Endothelial cell of umbilical vein (primary cell): Measurements from ENCODE around the gene MED12. TPM values are rescaled to one million over a fixed set of nuclear protein-coding genes. Genes with fewer than 3 reads are reported as not detected.

Experiments
- Bru-seq: library from RNA; stranded (reverse); fragments of 400-500 nt; gene quantifications from one replicate; lab custom pipeline; 2021; lab: Mats Ljungman, UMichigan
- BruChase-seq, 2 experiments: library from RNA; stranded (reverse); fragments of 400-500 nt; gene quantifications; one replicate each; lab custom pipeline; 2021; lab: Mats Ljungman, UMichigan
- BruUV-seq: library from RNA; stranded (reverse); fragments of 400-500 nt; replicated peaks from 2 replicates; lab custom pipeline; 2021; lab: Mats Ljungman, UMichigan
- CTCF ChIA-PET: fragments of 300-600, 350-600 bp; sonication (Branson Sonifier 250); formaldehyde crosslinking; loops from one replicate; lab custom pipeline; 2021; ENCODE audit warnings: antibody characterized with exemption, inconsistent platforms; lab: Charles Lee
- POLR2A ChIA-PET: fragments of 300-600, 350-600 bp; sonication (Branson Sonifier 250); formaldehyde crosslinking; loops from one replicate; lab custom pipeline; 2021; ENCODE audit warnings: antibody characterized with exemption, inconsistent platforms; lab: Charles Lee
- DNase-seq: peaks from one replicate; pipeline ENCODE4 v3.0.0-alpha.2; 2011; ENCODE audit warnings: low read depth, low spot score
- FAIRE-seq: peaks from 2 replicates; lab custom pipeline; 2011; peaks lifted over from hg19 to GRCh38; lab: Jason Lieb, UNC
- H2AFZ ChIP-seq: 2 replicates; pipeline ENCODE4 v1.6.0; 2012; ENCODE audit warnings: low read depth, low read length, control low read depth, inconsistent platforms
- H3K27ac ChIP-seq: 2 replicates; pipeline ENCODE4 v1.5.1; 2011; ENCODE audit warnings: low read depth, mild to moderate bottlenecking, control low read depth, low read length, moderate library complexity; ENCODE audit not compliant: insufficient read depth
- H3K27me3 ChIP-seq, 2 experiments: 2 replicates each; pipeline versions ENCODE4 v1.6.0 to v1.6.1; 2011; ENCODE audit warnings: low read length in 2 of 2, mixed read lengths in 1 of 2; ENCODE audit not compliant: control insufficient read depth in 2 of 2, insufficient read depth in 2 of 2
- H3K36me3 ChIP-seq, 2 experiments: 2 replicates in 1 of 2; 3 replicates in 1 of 2; pipeline ENCODE4 v1.5.1; 2011; ENCODE audit warnings: low read length in 2 of 2, mild to moderate bottlenecking in 1 of 2, moderate library complexity in 1 of 2; ENCODE audit not compliant: control insufficient read depth in 2 of 2, insufficient read depth in 2 of 2; ENCODE audit errors: extremely low read depth in 1 of 2
- H3K4me1 ChIP-seq: 3 replicates; pipeline ENCODE4 v1.5.1; 2011; ENCODE audit warnings: mild to moderate bottlenecking, low read length; ENCODE audit not compliant: control insufficient read depth, insufficient read depth; ENCODE audit errors: extremely low read depth
- H3K4me2 ChIP-seq: 2 replicates; pipeline ENCODE4 v1.6.1; 2011; ENCODE audit warnings: low read length, control low read depth, mixed read lengths; ENCODE audit not compliant: insufficient read depth
- H3K4me3 ChIP-seq, 3 experiments: fragments of 200-600 bp in 1 of 3; sonication (generic), shearing (Covaris generic) in 1 of 3; replicated peaks in 1 of 3; 2 replicates each; pipeline ENCODE4 v1.5.1; 2011 to 2016; ENCODE audit warnings: control low read depth in 3 of 3, low read length in 3 of 3, mild to moderate bottlenecking in 2 of 3, inconsistent platforms in 1 of 3, low read depth in 1 of 3, moderate library complexity in 1 of 3; ENCODE audit not compliant: insufficient read depth in 1 of 3
- H3K79me2 ChIP-seq: 2 replicates; pipeline ENCODE4 v1.6.0; 2012; ENCODE audit warnings: low read length, inconsistent platforms; ENCODE audit not compliant: control insufficient read depth, insufficient read depth
- H3K9ac ChIP-seq: replicated peaks from 2 replicates; pipeline ENCODE3; 2011; ENCODE audit warnings: low read length, control low read depth; ENCODE audit not compliant: insufficient read depth; ENCODE audit errors: extremely low read depth
- H3K9me1 ChIP-seq: replicated peaks from 3 replicates; pipeline ENCODE4 v1.6.0; 2011; ENCODE audit warnings: mild to moderate bottlenecking, low read length; ENCODE audit not compliant: control insufficient read depth, insufficient read depth; ENCODE audit errors: extremely low read depth
- H3K9me3 ChIP-seq: replicated peaks from 2 replicates; pipeline ENCODE4 v1.5.1; 2012; ENCODE audit warnings: low read length, inconsistent platforms; ENCODE audit not compliant: control insufficient read depth, insufficient read depth
- H4K20me1 ChIP-seq: replicated peaks from 2 replicates; pipeline ENCODE3; 2011; ENCODE audit warnings: mild to moderate bottlenecking, low read length; ENCODE audit not compliant: control insufficient read depth, insufficient read depth; ENCODE audit errors: extremely low read depth
- CTCF ChIP-seq, 2 donors: IDR thresholded peaks; 1 replicate in 1 of 2; 2 replicates in 1 of 2; pipeline ENCODE4 v1.5.1; 2011; ENCODE audit warnings: low read length in 2 of 2, mild to moderate bottlenecking in 2 of 2, moderate library complexity in 2 of 2, control low read depth in 1 of 2, inconsistent platforms in 1 of 2, low read depth in 1 of 2; ENCODE audit not compliant: insufficient read depth in 1 of 2; ENCODE audit errors: extremely low read depth in 1 of 2
- EZH2 ChIP-seq: IDR thresholded peaks from 2 replicates; pipeline ENCODE4 v1.6.1; 2012; ENCODE audit warnings: borderline replicate concordance, low read depth, mild to moderate bottlenecking, moderate library complexity, low read length, inconsistent platforms; ENCODE audit not compliant: severe bottlenecking
- FOS ChIP-seq: IDR thresholded peaks from 2 replicates; pipeline ENCODE4 v1.6.1; 2011; ENCODE audit warnings: mild to moderate bottlenecking, low read length, moderate library complexity, borderline replicate concordance; ENCODE audit not compliant: insufficient read depth
- GATA2 ChIP-seq: IDR thresholded peaks from 2 replicates; pipeline ENCODE4 v1.7.0; 2011; ENCODE audit warnings: low read depth, mild to moderate bottlenecking, moderate library complexity, mixed read lengths, low read length; ENCODE audit not compliant: insufficient read length, insufficient read depth
- JUN ChIP-seq: IDR thresholded peaks from 2 replicates; pipeline ENCODE4 v1.6.1; 2011; ENCODE audit warnings: borderline replicate concordance, low read depth; ENCODE audit not compliant: insufficient read length, insufficient read depth
- MAX ChIP-seq: IDR thresholded peaks from 2 replicates; pipeline ENCODE4 v1.6.1; 2011; ENCODE audit not compliant: insufficient read depth, insufficient read length
- MYC ChIP-seq: IDR thresholded peaks from one replicate; pipeline ENCODE4 v1.6.1; 2011; ENCODE audit warnings: mild to moderate bottlenecking, low read depth, low read length
- POLR2A ChIP-seq: IDR thresholded peaks from 2 replicates; pipeline ENCODE4 v1.6.1; 2012; ENCODE audit warnings: low read depth, mild to moderate bottlenecking, control low read depth, low read length
- POLR2AphosphoS5 ChIP-seq: IDR thresholded peaks from 2 replicates; pipeline ENCODE4 v1.6.1; 2012; ENCODE audit warnings: low read depth, mild to moderate bottlenecking, control low read depth, low read length, moderate library complexity; ENCODE audit not compliant: insufficient read depth
- dilution Hi-C: fragments of 300-500 bp; cut with MboI; formaldehyde crosslinking; loops from one replicate; pipeline ENCODE4 v1.15.0; 2019; ENCODE audit warnings: low sequenced_read_pairs; ENCODE audit not compliant: extremely low pct_ligation_motif_present
- intact Hi-C: fragments of 100-400 bp; cut with micrococcal nuclease; formaldehyde crosslinking; loops from one replicate; pipeline ENCODE4 v1.10.0; 2022
- long read RNA-seq: library from polyadenylated mRNA; stranded (forward); transcript quantifications from one replicate; pipeline ENCODE4 v2.0.0, GENCODE V29; 2021
- polyA minus RNA-seq, 3 experiments: library from RNA; depleted of rRNA, polyadenylated mRNA; stranded (reverse); fragments of >200 nt; gene quantifications; 1 replicate in 1 of 3; 2 replicates in 2 of 3; pipeline ENCODE4 v1.2.3, GENCODE V29; 2011
- polyA plus RNA-seq, 4 experiments: library from polyadenylated mRNA; depleted of rRNA in 3 of 4; stranded (reverse) in 3 of 4; unstranded in 1 of 4; fragments of >200 nt; gene quantifications; 2 replicates each; pipeline versions ENCODE4 v1.2.1 to v1.2.3, GENCODE V29; 2011 to 2012; ENCODE audit warnings: missing spikeins in 1 of 4
- total RNA-seq: library from RNA; stranded (reverse); gene quantifications from 2 replicates; pipeline ENCODE4 v1.2.3, GENCODE V29; 2021

Gene MED12
- 61.4 and 65.3 TPM in 2 replicates for total RNA-seq
- 27.4 and 28.1 TPM in 2 replicates for polyA plus RNA-seq
- 17.7 and 19.2 TPM in 2 replicates for polyA plus RNA-seq (2011; cell fraction: cytosol; rRNA removed)
- 88.6 and 113 TPM in 2 replicates for polyA plus RNA-seq (2011; cell fraction: nucleus; rRNA removed)
- polyA plus RNA-seq (2012) = 28.6 and 35.5 TPM in 2 replicates
- 123 and 148 TPM in 2 replicates for polyA minus RNA-seq
- 26.2 TPM for polyA minus RNA-seq (2011; cell fraction: cytosol; rRNA and poly(A)+ RNA removed)
- polyA minus RNA-seq (2011; cell fraction: nucleus; rRNA and poly(A)+ RNA removed) = 101 and 112 TPM in 2 replicates
- percentile 58 among the genes with signal in this experiment for Bru-seq, nascent RNA
- BruChase-seq, experiment 1, labeled RNA remaining after a 6-hour chase = percentile 85 among the genes with signal in this experiment
- percentile 84 among the genes with signal in this experiment for BruChase-seq, experiment 2, labeled RNA remaining after a 2-hour chase
- long read RNA-seq, full-length matches to known transcripts = 4 of 19 reads
- long read RNA-seq, partial matches to known transcripts = 12 of 19 reads
- long read RNA-seq, other reads (novel, unspliced or antisense) = 3 of 19 reads

GRCh38 chrX:71118032-71118984, at the start of gene MED12:
Gene MED12, plus strand, starts transcription at chrX:71118596. Its CDS starts 159 bp downstream, at chrX:71118755.
- DNase-seq = peak; percentile 76
- ChIA-PET POLR2A (interaction anchor here (0.6 to 1.2 kb wide), 2 partner anchors 26 to 48 kb away, joined by 3 to 5 read pairs; partner anchors contain the start of gene NLGN3), CTCF (interaction anchor here (0.7 to 2.3 kb wide), 8 partner anchors 9 to 36 kb away, joined by 3 to 10 read pairs (median 5); no protein-coding TSS in a partner anchor)
- peak within 1 kb of the TSS; percentile 59 for H3K27ac ChIP-seq
- H3K4me2 ChIP-seq = peak within 1 kb of the TSS; percentile 84
- H2AFZ ChIP-seq = peak within 1 kb of the TSS; percentile 99
- peaks cover 0 to 3% of the 10 kb centered on the region in 2 experiments for H3K27me3 ChIP-seq
- intact Hi-C loops (loop anchor here (1.0 to 10.0 kb wide), 4 partner anchors 10 to 124 kb away; partner anchors contain the start of gene SNX12), dilution Hi-C loops (no loop called here)
- no peaks in the 10 kb centered on the region for H3K9me3 ChIP-seq
- no peaks in the 10 kb centered on the region for H4K20me1 ChIP-seq
- peak; percentile 98 for FAIRE-seq
- no TSS peak for BruUV-seq
- H3K9me1 ChIP-seq = no peaks in the 10 kb centered on the region
- no peak for TF ChIP-seq GATA2
- no peak for TF ChIP-seq EZH2
- TF ChIP-seq POLR2AphosphoS5 = peak; percentile 16
- no peak for TF ChIP-seq MAX
- TF ChIP-seq MYC = no peak
- peak; percentile 66 for TF ChIP-seq POLR2A
- TF ChIP-seq JUN = no peak
- TF ChIP-seq FOS = no peak
- TF ChIP-seq CTCF (IDR thresholded peaks at IDR 0.05; ENCODE audit: extremely low read depth in 1 of 2, insufficient read depth in 1 of 2, low read depth in 1 of 2, low read length in 2 of 2) = no peak
- H3K4me3 ChIP-seq = peak within 1 kb of the TSS; percentile 53 to 79 (median 78)
- peaks cover 4% of the 10 kb centered on the region for H3K79me2 ChIP-seq
- H3K36me3 ChIP-seq = peaks cover 0 to 19% of the 10 kb centered on the region in 2 experiments
- peak within 1 kb of the TSS; percentile 82 for H3K9ac ChIP-seq
- peaks cover 5% of the 10 kb centered on the region for H3K4me1 ChIP-seq
